Effector CD8-positive, alpha-beta T cell (primary cell): ENCODE results near the gene SERPINE2.
"Not testable (repeated sequence)": the region's sequence is repeated elsewhere in the genome, so short reads cannot be mapped to it uniquely, and the experiment has no call there.

Source experiments
- DNase-seq: peaks from one replicate; lab custom pipeline; 2025; lab: John Stamatoyannopoulos, UW

The SERPINE2 gene

GRCh38 chr2:223943135-223943534 is 96.0 kb downstream of the SERPINE2 start:
- DNase-seq: no peak

GRCh38 chr2:223941579-223942277 is 97.4 kb downstream of the SERPINE2 start:
- DNase-seq: no peak

- not testable (repeated sequence) for DNase-seq
Observed at GRCh38 chr2:223939438-223939837, 99.6 kb downstream of the SERPINE2 start.

- no peak for DNase-seq
Observed at GRCh38 chr2:223937535-223937934, 101.6 kb downstream of the SERPINE2 start.

- DNase-seq: no peak
Observed at GRCh38 chr2:223936862-223937326, 102.2 kb downstream of the SERPINE2 start.

- DNase-seq: no peak
Observed at GRCh38 chr2:223935459-223936125, 103.5 kb downstream of the SERPINE2 start.

- DNase-seq: no peak
Observed at GRCh38 chr2:223934870-223935269, 104.2 kb downstream of the SERPINE2 start.

- DNase-seq: no peak
Observed at GRCh38 chr2:223932816-223933800, 106.0 kb downstream of the SERPINE2 start.

GRCh38 chr2:223930103-223930976 is 108.7 kb downstream of the SERPINE2 start:
- DNase-seq: no peak

- DNase-seq: no peak
Observed at GRCh38 chr2:223929571-223930102, 109.4 kb downstream of the SERPINE2 start.

GRCh38 chr2:223928113-223929006 is 110.7 kb downstream of the SERPINE2 start:
- no peak for DNase-seq

GRCh38 chr2:223925106-223925505 is 114.0 kb downstream of the SERPINE2 start:
- DNase-seq: no peak
